Fibroblast of lung (primary cell): ENCODE measurements around the gene ADAMTS16.

Experiments used
- EZH2 ChIP-seq: IDR thresholded peaks from 2 replicates; pipeline ENCODE4 v1.5.1; 2012; ENCODE audit warnings: low read length, control low read depth, mild to moderate bottlenecking; ENCODE audit errors: missing control alignments
- TF ChIP-seq, protein P1 (sequence below), 2 donors: IDR thresholded peaks in 1 of 2; conservative IDR thresholded peaks in 1 of 2; 1 replicate in 1 of 2; 2 replicates in 1 of 2; pipeline ENCODE4 v1.5.1; 2011 to 2012; ENCODE audit warnings: low read length in 2 of 2, control low read depth in 1 of 2, inconsistent platforms in 1 of 2, low read depth in 1 of 2, mild to moderate bottlenecking in 1 of 2

DNA sequence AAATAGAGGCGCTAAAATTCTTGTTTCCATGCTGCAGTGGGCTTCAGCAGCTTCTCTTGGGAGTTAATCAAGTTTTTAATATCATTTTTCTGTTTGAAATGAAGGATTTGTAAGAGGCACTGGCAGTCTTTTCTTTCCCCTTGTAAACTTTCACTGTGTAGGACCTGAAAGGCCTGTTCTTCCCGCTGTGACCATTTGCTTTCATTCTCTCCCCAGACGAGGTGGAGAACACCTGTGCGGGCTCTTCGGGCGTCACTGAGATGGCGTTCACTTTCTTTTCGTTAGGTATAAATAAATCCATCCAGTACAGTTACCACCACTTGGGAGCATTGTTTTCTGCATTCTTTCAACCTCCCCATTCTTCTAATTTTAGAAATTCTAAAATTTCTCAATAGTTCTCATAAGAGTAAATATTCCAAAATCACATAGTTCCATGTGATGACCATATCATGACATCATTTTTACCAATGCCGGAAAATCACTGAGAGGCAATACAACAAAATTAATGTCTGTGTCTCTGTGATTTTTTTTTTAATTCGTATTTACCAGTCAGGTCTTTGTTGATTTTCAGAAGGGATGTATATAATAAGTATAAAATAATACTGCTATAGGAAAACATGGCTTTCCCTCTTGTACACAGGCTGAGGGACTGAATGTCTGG is 150.7 kb downstream of the ADAMTS16 start:
- TF ChIP-seq, protein P1, sequence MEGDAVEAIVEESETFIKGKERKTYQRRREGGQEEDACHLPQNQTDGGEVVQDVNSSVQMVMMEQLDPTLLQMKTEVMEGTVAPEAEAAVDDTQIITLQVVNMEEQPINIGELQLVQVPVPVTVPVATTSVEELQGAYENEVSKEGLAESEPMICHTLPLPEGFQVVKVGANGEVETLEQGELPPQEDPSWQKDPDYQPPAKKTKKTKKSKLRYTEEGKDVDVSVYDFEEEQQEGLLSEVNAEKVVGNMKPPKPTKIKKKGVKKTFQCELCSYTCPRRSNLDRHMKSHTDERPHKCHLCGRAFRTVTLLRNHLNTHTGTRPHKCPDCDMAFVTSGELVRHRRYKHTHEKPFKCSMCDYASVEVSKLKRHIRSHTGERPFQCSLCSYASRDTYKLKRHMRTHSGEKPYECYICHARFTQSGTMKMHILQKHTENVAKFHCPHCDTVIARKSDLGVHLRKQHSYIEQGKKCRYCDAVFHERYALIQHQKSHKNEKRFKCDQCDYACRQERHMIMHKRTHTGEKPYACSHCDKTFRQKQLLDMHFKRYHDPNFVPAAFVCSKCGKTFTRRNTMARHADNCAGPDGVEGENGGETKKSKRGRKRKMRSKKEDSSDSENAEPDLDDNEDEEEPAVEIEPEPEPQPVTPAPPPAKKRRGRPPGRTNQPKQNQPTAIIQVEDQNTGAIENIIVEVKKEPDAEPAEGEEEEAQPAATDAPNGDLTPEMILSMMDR (conservative IDR thresholded peaks at IDR 0.05 in 1 of 2, IDR thresholded peaks at IDR 0.05 in 1 of 2; ENCODE audit: low read depth in 1 of 2, low read length in 2 of 2) = no peak
- no peak for TF ChIP-seq EZH2
